Measurements from ENCODE around the gene THEMIS2.

Gene THEMIS2

DNA sequence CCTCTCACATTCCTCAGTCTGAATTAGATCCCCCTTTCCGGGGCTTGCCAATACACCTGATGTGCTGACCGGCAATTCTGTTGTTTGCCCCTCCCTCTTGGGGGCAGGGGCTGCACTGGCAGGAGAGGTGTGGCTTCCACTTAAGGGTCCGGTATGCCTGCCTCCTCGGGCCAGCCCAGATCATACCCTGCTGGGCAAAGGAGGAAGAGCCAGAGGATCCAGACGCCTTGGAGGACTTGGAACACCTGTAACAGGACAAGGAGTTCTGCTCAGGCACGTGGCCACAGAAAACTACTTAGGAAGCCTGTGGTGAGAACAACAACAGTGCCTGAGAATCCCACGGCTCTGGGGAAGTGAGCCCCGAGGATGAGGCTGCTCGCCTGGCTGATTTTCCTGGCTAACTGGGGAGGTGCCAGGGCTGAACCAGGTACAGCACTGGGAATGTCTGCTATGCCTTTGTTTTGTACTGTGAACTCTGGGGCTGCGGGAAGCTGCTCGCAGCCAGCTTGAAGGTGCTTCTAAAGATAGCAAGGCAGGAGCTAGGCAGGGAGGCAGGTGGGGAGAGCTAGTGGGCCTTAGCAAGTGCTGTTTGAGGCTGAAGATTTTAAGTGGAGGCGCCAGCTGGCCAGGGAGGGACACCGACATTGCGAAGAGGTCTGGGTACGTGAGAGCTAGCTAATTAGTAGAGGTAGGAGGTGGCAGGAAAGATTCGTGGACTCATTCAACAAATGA is 62.6 kb downstream of the THEMIS2 start, which contains the start of gene SMPDL3B:
SMPDL3B (plus strand) TSS at position 183 of the 732 bp plus-strand sequence; CDS start at position 367, 184 bp downstream.
- Histone ChIP-seq H3K36me3 (ENCODE audit: insufficient read depth, low read length) (no peaks in the 10 kb centered on the region), H3K4me1 (ENCODE audit: insufficient read depth, low read length) (peaks cover 27% of the 10 kb centered on the region), H3K27me3 (ENCODE audit: insufficient read depth, low read length) (no peaks in the 10 kb centered on the region), H3K9me3 (ENCODE audit: insufficient read depth, low read depth, low read length) (no peaks in the 10 kb centered on the region), H3K9ac (ENCODE audit: low read depth, low read length) (peak within 1 kb of the TSS; percentile 65), H3K27ac (ENCODE audit: low read depth, low read length) (peak within 1 kb of the TSS; percentile 58; the same call in 1 of the 2 replicates), H3K4me3 (ENCODE audit: low read length) (peak within 1 kb of the TSS; percentile 63)
- 10% methylated on average over 16 of the region's 16 CpGs for WGBS

DNA sequence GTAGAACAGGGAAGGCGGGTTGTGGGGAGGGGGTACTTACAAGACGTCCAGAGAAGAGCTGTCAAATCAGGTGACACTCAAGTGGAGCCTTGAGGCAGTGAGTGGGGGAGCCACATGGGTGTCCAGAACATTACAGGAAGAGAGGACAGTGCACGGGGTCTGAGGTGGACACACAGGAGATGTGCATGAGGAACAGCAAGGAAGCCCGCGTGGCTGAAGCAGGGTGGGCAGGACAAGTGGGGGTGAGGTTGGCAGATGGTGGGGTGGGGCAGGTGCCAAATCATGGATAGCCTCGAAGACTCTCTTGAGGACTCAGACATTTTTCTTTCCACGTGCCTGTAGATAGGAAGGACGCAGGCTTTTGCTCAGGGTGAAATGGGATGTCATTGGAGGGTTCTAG is 63.4 kb downstream of the THEMIS2 start:
- Histone ChIP-seq H3K36me3 (ENCODE audit: insufficient read depth, low read length) (no peaks in the 10 kb centered on the region), H3K27ac (ENCODE audit: low read depth, low read length) (no peak overlapping the region), H3K4me3 (ENCODE audit: low read length) (peak overlapping the region; percentile 63), H3K9me3 (ENCODE audit: insufficient read depth, low read depth, low read length) (no peaks in the 10 kb centered on the region), H3K9ac (ENCODE audit: low read depth, low read length) (no peak overlapping the region), H3K27me3 (ENCODE audit: insufficient read depth, low read length) (no peaks in the 10 kb centered on the region), H3K4me1 (ENCODE audit: insufficient read depth, low read length) (peaks cover 27% of the 10 kb centered on the region)
- 79% methylated on average over 8 of the region's 8 CpGs for WGBS

Measured in HUES64 (cell line).